Measurements from ENCODE around the gene ATP2C1. TPM values are rescaled to one million over a fixed set of nuclear protein-coding genes. Genes with fewer than 3 reads are reported as not detected.
A peak's percentile ranks its signal among the peaks of the same experiment; 100 is the strongest.

ATP2C1 gene
- total and polyA plus RNA-seq, 2 of the 4 experiments (the other 2 are of a cell fraction) = 41.4 to 50.2 TPM

- no peaks in the 10 kb centered on the region for H3K36me3 ChIP-seq (ENCODE audit: control insufficient read depth, insufficient read depth, low read length)
- intact Hi-C loops (cut with micrococcal nuclease) (no loop called here), dilution Hi-C loops (cut with HindIII; ENCODE audit: low sequenced_read_pairs, unreplicated experiment) (no loop called here), in situ Hi-C loops (cut with MboI; ENCODE audit: low sequenced_read_pairs) (no loop called here)
- no peak overlapping the region for H2BK15ac ChIP-seq (ENCODE audit: low read depth, low read length)
- DNase-seq (peak; percentile 46), ATAC-seq (ENCODE audit: low read depth) (no peak)
- no peaks in the 10 kb centered on the region for H3K9me3 ChIP-seq (ENCODE audit: control insufficient read depth, insufficient read depth, low read length)
- H3K27me3 ChIP-seq (ENCODE audit: control insufficient read depth, insufficient read depth, low read length) = peaks cover 3% of the 10 kb centered on the region
- H3K9ac ChIP-seq (ENCODE audit: low read depth, low read length) = no peak overlapping the region
- TF ChIP-seq MXI1 (IDR thresholded peaks at IDR 0.05; ENCODE audit: borderline replicate concordance, low read depth, low read length) (no peak), CEBPB (IDR thresholded peaks at IDR 0.05; ENCODE audit: low read depth, low read length) (peak; percentile 52)
- no peak overlapping the region for H4K91ac ChIP-seq (ENCODE audit: insufficient read depth, low read depth, low read length)
- no peak overlapping the region for H4K5ac ChIP-seq (ENCODE audit: low read depth, low read length)
- no peaks in the 10 kb centered on the region for H3K79me1 ChIP-seq (ENCODE audit: low read depth in 1 of 2, low read length in 2 of 2)
- no peak overlapping the region for H2BK5ac ChIP-seq (ENCODE audit: low read depth, low read length, poor library complexity, severe bottlenecking)
- CTCF ChIA-PET = no interaction called here
- H3K9me1 ChIP-seq (ENCODE audit: insufficient read depth, low read length) = no peaks in the 10 kb centered on the region
- no peak overlapping the region for H3K56ac ChIP-seq (ENCODE audit: extremely low read depth, insufficient read depth, low read length)
- POLR2A ChIA-PET (ENCODE audit: unreplicated experiment) = no interaction called here
- no peak overlapping the region for H2AK9ac ChIP-seq (replicated peaks; ENCODE audit: low read depth, low read length, poor library complexity)
- H3K23ac ChIP-seq (ENCODE audit: low read depth, low read length) = no peak overlapping the region
- H3K4me1 ChIP-seq (ENCODE audit: control insufficient read depth, insufficient read depth, low read length) = no peaks in the 10 kb centered on the region
- no peak overlapping the region for H2BK20ac ChIP-seq (ENCODE audit: low read depth, low read length)
- no peak overlapping the region for H2AFZ ChIP-seq (replicated peaks; ENCODE audit: low read length, poor library complexity)
- no peak overlapping the region for H3K27ac ChIP-seq (ENCODE audit: insufficient read depth, low read length)
- H3K18ac ChIP-seq (ENCODE audit: low read depth, low read length) = no peak overlapping the region
- no peak overlapping the region for H4K8ac ChIP-seq (ENCODE audit: low read depth in 2 of 2, low read length in 2 of 2)
- no peak overlapping the region for H3K4me2 ChIP-seq (ENCODE audit: low read depth, low read length)
- no peak overlapping the region for H2BK120ac ChIP-seq (ENCODE audit: low read depth, low read length)
- H2AK5ac ChIP-seq (ENCODE audit: low read depth, low read length) = no peak overlapping the region
- no peak overlapping the region for H3K4me3 ChIP-seq (ENCODE audit: insufficient read depth, low read depth, low read length)
- no TSS peak for BruUV-seq (replicated peaks)
- no peak overlapping the region for H3K4ac ChIP-seq (ENCODE audit: low read depth, low read length)
- H4K20me1 ChIP-seq (ENCODE audit: insufficient read depth, low read length) = no peaks in the 10 kb centered on the region
- WGBS, 2 experiments (ENCODE audit: extremely low coverage in 2 of 2, insufficient read length in 1 of 2) = no CpG with 5 or more reads among the region's 8 CpGs
- no peak overlapping the region for H3K14ac ChIP-seq (replicated peaks; ENCODE audit: low read depth, low read length)
Observed at GRCh38 chr3:130850044-130850797, 43.7 kb upstream of the ATP2C1 start.

All from IMR-90 (cell line).